Hepatocyte (in vitro differentiated cells): ENCODE results near the gene PCDHA2.
"Not testable (repeated sequence)": the region's sequence is repeated elsewhere in the genome, so short reads cannot be mapped to it uniquely, and the experiment has no call there.

Experiments
- EZH2 ChIP-seq: fragments of 200-600 bp; sonication (generic); IDR thresholded peaks from 2 replicates; pipeline ENCODE4 v1.6.1; 2016; ENCODE audit warnings: antibody characterized with exemption, mild to moderate bottlenecking, borderline replicate concordance
- EZH2phosphoT487 ChIP-seq: fragments of 200-600 bp; sonication (generic); IDR thresholded peaks from one replicate; pipeline ENCODE4 v1.6.1; 2018; ENCODE audit warnings: antibody characterized with exemption, mild to moderate bottlenecking, low read depth, moderate library complexity; ENCODE audit not compliant: unreplicated experiment, severe bottlenecking
- TF ChIP-seq, protein P1 (sequence below): fragments of 200-600 bp; sonication (generic); IDR thresholded peaks from 2 replicates; pipeline ENCODE4 v1.5.1; 2016; ENCODE audit warnings: antibody characterized with exemption, mild to moderate bottlenecking; ENCODE audit not compliant: poor library complexity

DNA sequence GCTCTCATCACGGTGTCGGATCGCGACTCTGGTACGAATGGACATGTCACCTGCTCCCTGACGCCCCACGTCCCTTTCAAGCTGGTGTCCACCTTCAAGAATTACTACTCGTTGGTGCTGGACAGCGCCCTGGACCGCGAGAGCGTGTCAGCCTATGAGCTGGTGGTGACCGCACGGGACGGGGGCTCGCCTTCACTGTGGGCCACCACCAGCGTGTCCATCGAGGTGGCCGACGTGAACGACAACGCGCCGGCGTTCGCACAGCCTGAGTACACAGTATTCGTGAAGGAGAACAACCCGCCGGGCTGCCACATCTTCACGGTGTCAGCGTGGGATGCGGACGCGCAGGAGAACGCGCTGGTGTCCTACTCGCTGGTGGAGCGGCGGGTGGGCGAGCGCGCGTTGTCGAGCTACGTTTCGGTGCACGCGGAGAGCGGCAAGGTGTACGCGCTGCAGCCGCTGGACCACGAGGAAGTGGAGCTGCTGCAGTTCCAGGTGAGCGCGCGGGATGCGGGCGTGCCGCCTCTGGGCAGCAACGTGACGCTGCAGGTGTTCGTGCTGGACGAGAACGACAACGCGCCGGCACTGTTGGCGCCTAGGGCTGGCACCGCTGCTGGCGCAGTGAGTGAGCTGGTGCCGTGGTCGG lies 1.5 kb downstream of the PCDHA2 start:
- TF ChIP-seq EZH2, EZH2phosphoT487: not testable (repeated sequence)
- TF ChIP-seq, protein P1, sequence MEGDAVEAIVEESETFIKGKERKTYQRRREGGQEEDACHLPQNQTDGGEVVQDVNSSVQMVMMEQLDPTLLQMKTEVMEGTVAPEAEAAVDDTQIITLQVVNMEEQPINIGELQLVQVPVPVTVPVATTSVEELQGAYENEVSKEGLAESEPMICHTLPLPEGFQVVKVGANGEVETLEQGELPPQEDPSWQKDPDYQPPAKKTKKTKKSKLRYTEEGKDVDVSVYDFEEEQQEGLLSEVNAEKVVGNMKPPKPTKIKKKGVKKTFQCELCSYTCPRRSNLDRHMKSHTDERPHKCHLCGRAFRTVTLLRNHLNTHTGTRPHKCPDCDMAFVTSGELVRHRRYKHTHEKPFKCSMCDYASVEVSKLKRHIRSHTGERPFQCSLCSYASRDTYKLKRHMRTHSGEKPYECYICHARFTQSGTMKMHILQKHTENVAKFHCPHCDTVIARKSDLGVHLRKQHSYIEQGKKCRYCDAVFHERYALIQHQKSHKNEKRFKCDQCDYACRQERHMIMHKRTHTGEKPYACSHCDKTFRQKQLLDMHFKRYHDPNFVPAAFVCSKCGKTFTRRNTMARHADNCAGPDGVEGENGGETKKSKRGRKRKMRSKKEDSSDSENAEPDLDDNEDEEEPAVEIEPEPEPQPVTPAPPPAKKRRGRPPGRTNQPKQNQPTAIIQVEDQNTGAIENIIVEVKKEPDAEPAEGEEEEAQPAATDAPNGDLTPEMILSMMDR = not testable (repeated sequence)
